T-helper 2 cell treated with Interferon-gamma antibody and Interleukin-4, amounts not matched to agents 100 ng/mL and 5 ng/mL, for 36 hours (primary cell): ENCODE measurements around the gene HMCES. TPM values are rescaled to one million over a fixed set of nuclear protein-coding genes. Genes with fewer than 3 reads are reported as not detected.
"Not testable (repeated sequence)": the region's sequence is repeated elsewhere in the genome, so short reads cannot be mapped to it uniquely, and the experiment has no call there.

Source experiments
- intact Hi-C: fragments of 100-400 bp; cut with micrococcal nuclease; formaldehyde crosslinking; loops from one replicate; pipeline ENCODE4 v1.15.1; 2023
- total RNA-seq: library from RNA; stranded (reverse); gene quantifications from 2 replicates; pipeline ENCODE4 v1.2.3, GENCODE V29; 2022

The HMCES gene
- total RNA-seq, 1 donor from 2014 or later, result 50.8 TPM

GRCh38 chr3:129345281-129345680 lies 66.6 kb downstream of the HMCES start:
- intact Hi-C loops, result no loop called here

- intact Hi-C loops, result no loop called here
These were observed 67.3 kb downstream of the HMCES start for GRCh38 chr3:129345971-129346370.

- intact Hi-C loops, result no loop called here
These were observed 68.2 kb downstream of the HMCES start for GRCh38 chr3:129346695-129347457.

GRCh38 chr3:129347458-129347845 lies 68.8 kb downstream of the HMCES start:
- intact Hi-C loops, result no loop called here

- intact Hi-C loops, result no loop called here
These were observed 70.1 kb downstream of the HMCES start for GRCh38 chr3:129348734-129349133.

- intact Hi-C loops, result not testable (repeated sequence)
These were observed 70.5 kb downstream of the HMCES start for GRCh38 chr3:129349169-129349568.

GRCh38 chr3:129349791-129350190 lies 71.1 kb downstream of the HMCES start:
- intact Hi-C loops, result no loop called here

- intact Hi-C loops, result no loop called here
These were observed 73.4 kb downstream of the HMCES start for GRCh38 chr3:129352045-129352444.

GRCh38 chr3:129352650-129353588 lies 74.2 kb downstream of the HMCES start:
- intact Hi-C loops, result no loop called here

- intact Hi-C loops, result no loop called here
These were observed 74.9 kb downstream of the HMCES start for GRCh38 chr3:129353589-129353941.

Other genes starting within 250 kb of the HMCES start
- gene GP9, start 218.1 kb upstream of the HMCES start, total RNA-seq, result not detected in 2 replicates
- 39.8 and 49.0 TPM in 2 replicates for gene RAB43, start 157.1 kb upstream of the HMCES start, total RNA-seq
- gene ISY1, start 117.8 kb upstream of the HMCES start, total RNA-seq, result 58.5 and 66.5 TPM in 2 replicates
- 328 and 338 TPM in 2 replicates for gene CNBP, start 95.0 kb upstream of the HMCES start, total RNA-seq
- 179 and 191 TPM in 2 replicates for gene COPG1, start 29.3 kb upstream of the HMCES start, total RNA-seq
- 0.39 and 0.43 TPM in 2 replicates for gene EFCAB12, start 149.8 kb downstream of the HMCES start, total RNA-seq
- 44.4 and 49.0 TPM in 2 replicates for gene MBD4, start 161.1 kb downstream of the HMCES start, total RNA-seq
- 20.4 and 22.5 TPM in 2 replicates for gene IFT122, start 161.4 kb downstream of the HMCES start, total RNA-seq
- gene RHO, start 249.8 kb downstream of the HMCES start, total RNA-seq, result not detected in 2 replicates